GM10248 (cell line): ENCODE data around the gene SCYGR5.

Source experiments
- CTCF ChIA-PET: fragments of 300-600 bp; sonication (Branson Sonifier 250); formaldehyde crosslinking; extraction: SDS; loops from one replicate; lab custom pipeline; 2021; ENCODE audit warnings: antibody characterized with exemption; lab: Yijun Ruan, JAX
- POLR2A ChIA-PET: fragments of 350-650 bp; sonication (Branson Sonifier 250); formaldehyde crosslinking; extraction: SDS; loops from one replicate; lab custom pipeline; 2020; ENCODE audit warnings: antibody characterized with exemption; lab: Yijun Ruan, JAX
- DNase-seq: peaks from one replicate; pipeline ENCODE4 v3.0.0; 2012; ENCODE audit errors: extremely low spot score
- TF ChIP-seq, protein P1 (sequence below): IDR thresholded peaks from 2 replicates; pipeline ENCODE4 v1.5.1; 2012; ENCODE audit warnings: mild to moderate bottlenecking, low read depth; ENCODE audit errors: extremely low read depth, missing control alignments, control extremely low read depth

SCYGR5 gene

DNA sequence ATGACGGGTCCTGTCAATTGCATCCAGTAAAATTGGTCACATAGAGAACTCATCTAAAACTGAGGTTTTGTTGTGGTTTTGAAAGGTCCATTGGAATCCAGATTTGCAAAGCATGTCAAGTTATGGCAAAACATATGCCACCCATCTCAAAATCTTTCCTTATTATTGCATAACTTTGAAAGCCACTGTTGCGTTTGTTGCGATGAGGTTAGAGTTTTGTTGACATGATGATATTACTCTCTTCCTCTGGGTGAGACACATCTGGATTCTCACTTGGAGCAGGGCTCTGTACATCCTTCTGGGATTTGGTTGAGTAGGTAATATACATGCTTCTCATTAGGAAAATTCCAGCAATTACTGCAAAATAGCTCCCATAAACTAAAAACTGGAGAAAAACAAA is 20.6 kb downstream of the SCYGR5 start:
- POLR2A ChIA-PET: no interaction called here
- no peak for DNase-seq
- TF ChIP-seq, protein P1, sequence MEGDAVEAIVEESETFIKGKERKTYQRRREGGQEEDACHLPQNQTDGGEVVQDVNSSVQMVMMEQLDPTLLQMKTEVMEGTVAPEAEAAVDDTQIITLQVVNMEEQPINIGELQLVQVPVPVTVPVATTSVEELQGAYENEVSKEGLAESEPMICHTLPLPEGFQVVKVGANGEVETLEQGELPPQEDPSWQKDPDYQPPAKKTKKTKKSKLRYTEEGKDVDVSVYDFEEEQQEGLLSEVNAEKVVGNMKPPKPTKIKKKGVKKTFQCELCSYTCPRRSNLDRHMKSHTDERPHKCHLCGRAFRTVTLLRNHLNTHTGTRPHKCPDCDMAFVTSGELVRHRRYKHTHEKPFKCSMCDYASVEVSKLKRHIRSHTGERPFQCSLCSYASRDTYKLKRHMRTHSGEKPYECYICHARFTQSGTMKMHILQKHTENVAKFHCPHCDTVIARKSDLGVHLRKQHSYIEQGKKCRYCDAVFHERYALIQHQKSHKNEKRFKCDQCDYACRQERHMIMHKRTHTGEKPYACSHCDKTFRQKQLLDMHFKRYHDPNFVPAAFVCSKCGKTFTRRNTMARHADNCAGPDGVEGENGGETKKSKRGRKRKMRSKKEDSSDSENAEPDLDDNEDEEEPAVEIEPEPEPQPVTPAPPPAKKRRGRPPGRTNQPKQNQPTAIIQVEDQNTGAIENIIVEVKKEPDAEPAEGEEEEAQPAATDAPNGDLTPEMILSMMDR: no peak
- CTCF ChIA-PET: no interaction called here

DNA sequence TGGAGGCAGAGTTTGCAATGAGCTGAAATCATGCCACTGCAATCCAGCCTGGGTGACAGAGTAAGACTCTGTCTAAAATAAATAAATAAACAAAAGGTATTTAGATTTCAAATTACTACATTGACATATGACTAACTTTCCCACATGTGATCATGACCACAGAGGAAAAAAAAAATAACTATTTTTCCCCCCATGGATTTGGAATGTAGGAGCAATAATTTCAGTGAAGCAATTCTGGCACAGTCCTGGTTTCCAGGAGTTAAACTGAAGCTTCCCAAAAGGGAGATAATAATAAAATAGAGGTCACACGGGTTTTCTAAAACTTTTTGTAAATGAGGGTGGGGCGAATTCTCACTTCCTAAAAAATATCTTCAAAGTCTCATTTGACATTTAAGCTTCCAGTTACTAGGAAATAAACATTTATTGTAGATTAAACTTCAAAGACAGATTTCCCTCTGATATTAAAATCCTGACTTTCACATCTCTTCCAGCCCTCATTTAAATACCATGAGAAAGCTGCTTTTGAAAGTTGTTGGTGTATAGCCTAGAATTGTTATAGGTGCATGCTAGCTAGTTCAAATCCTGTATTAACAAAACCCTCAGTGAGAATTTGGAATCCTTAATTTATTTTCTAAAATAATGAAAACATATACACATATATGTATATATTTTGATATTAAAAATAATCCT is 30.5 kb downstream of the SCYGR5 start:
- ChIA-PET CTCF (interaction anchor here (0.8 to 1.7 kb wide), 4 partner anchors 9 to 458 kb away, joined by 3 to 4 read pairs (median 4); partner anchors contain the start of gene SCYGR8), POLR2A (no interaction called here)
- TF ChIP-seq, protein P1: no peak
- no peak for DNase-seq

DNA sequence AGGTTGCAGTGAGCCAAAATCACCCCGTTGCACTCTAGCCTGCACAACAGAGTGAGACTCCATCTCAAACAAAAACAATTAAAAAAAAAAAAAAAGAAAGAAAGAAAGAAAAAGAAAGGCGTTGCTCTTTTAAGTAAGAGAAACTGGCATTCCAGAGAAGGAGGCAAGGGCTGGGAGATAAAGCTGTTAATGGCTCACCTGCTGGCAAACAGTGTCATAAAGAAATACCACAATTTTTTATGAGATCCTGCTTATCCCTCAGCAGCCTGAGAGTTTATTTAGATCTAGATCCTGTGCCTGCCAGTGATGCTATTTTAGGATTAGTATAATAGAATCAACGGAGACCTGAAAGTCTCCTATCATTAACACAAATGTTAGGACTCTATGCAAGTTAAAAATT is 35.0 kb downstream of the SCYGR5 start:
- TF ChIP-seq, protein P1: no peak
- ChIA-PET CTCF (no interaction called here), POLR2A (no interaction called here)
- DNase-seq: no peak

DNA sequence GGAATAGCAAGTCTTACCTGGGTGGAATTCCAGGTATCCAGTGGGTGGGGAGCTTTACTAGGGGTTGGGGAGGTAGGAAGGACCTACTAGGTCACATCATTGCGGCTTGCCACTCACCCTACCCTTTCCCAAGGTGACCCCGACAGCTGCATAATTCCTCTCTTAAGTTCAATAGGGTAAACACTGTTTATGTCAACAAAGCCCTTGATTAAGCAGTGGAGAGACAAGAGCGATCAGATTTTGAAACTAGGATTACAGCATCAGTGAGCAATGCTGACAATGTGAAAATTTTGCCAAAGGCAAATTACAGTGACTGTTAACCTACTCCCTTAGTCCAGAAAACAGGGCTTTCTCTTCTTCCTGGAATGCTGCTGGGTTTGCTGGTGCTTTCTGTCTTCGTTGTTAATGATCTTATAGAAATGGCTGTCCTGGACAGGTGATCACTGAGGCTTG is 36.7 kb downstream of the SCYGR5 start:
- TF ChIP-seq, protein P1: no peak
- ChIA-PET CTCF (interaction anchor here (1.2 to 1.3 kb wide), 2 partner anchors 45 to 63 kb away, joined by 3 read pairs; no protein-coding TSS in a partner anchor), POLR2A (no interaction called here)
- DNase-seq: no peak

DNA sequence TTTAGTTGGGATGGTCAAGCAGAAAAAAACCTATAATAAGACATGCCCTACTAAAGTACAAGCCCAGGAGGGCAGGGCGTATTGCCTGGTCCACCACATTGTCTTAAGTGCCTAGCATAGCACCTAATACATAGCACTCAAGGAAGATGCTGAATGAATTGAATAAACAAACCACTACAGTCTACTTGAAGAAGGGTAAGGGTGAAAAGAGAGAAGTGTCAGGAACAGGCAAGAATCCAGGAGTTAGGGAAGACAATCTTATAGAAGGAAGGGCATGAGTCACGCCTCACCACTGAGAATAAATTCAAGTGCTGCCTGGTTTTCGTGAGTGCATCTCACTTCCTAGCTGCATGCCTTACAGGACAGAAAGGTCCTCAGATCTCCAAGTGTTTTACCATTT is 37.4 kb downstream of the SCYGR5 start:
- no peak for DNase-seq
- TF ChIP-seq, protein P1: no peak
- POLR2A ChIA-PET: no interaction called here
- CTCF ChIA-PET: interaction anchor here (1.0 to 1.3 kb wide), 2 partner anchors 62 to 71 kb away, joined by 3 read pairs; no protein-coding TSS in a partner anchor

DNA sequence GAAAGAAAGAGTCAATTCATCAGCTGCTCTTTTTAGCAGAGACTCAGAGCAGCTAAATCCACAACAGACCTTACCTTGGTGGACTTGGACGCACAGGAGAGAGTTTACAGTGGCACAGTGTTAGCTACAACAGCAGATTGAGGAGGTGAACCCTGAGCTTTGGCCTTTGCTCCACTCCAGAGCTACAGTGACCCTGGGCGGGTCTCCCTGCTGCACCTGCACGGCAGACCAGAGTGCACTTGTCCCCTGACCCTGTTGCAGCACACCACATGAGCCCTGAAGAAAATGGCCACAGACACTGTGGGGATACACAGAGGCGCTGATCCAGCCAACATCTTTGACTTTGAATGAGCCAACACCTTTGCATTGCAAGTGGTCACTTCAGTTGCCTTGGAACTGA is 40.3 kb downstream of the SCYGR5 start:
- POLR2A ChIA-PET: no interaction called here
- CTCF ChIA-PET: interaction anchor here (1.0 to 1.7 kb wide), 4 partner anchors 9 to 60 kb away, joined by 3 read pairs; no protein-coding TSS in a partner anchor
- no peak for DNase-seq
- TF ChIP-seq, protein P1: no peak
